Measurements from ENCODE around the gene TLR8. TPM values are rescaled to one million over a fixed set of nuclear protein-coding genes. Genes with fewer than 3 reads are reported as not detected.

The TLR8 gene
- total and polyA plus RNA-seq, 2 of the 4 experiments (the other 2 are of a cell fraction) = not detected

DNA sequence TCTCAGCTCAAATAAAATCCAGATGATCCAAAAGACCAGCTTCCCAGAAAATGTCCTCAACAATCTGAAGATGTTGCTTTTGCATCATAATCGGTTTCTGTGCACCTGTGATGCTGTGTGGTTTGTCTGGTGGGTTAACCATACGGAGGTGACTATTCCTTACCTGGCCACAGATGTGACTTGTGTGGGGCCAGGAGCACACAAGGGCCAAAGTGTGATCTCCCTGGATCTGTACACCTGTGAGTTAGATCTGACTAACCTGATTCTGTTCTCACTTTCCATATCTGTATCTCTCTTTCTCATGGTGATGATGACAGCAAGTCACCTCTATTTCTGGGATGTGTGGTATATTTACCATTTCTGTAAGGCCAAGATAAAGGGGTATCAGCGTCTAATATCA is 18.7 kb upstream of the TLR8 start:
- POLR2A ChIA-PET (ENCODE audit: unreplicated experiment) = no interaction called here
- H3K9me3 ChIP-seq (ENCODE audit: control insufficient read depth, insufficient read depth, low read length) = no peaks in the 10 kb centered on the region
- CTCF ChIA-PET = no interaction called here

More for the DNA sequence above, 18.7 kb upstream of the TLR8 start:
- H3K9ac ChIP-seq (ENCODE audit: low read depth, low read length) = no peak overlapping the region
- H3K27me3 ChIP-seq (ENCODE audit: control insufficient read depth, insufficient read depth, low read length) = no peaks in the 10 kb centered on the region; the same call in 1 of the 2 replicates
- dilution Hi-C loops (cut with HindIII; ENCODE audit: low sequenced_read_pairs, unreplicated experiment) = no loop called here
- no peak overlapping the region for H4K8ac ChIP-seq (ENCODE audit: low read depth in 2 of 2, low read length in 2 of 2)
- no peak overlapping the region for H3K27ac ChIP-seq (ENCODE audit: insufficient read depth, low read length)
- no peak for ATAC-seq (ENCODE audit: low read depth)
- no peak overlapping the region for H3K4me2 ChIP-seq (ENCODE audit: low read depth, low read length)
- no peak overlapping the region for H2BK5ac ChIP-seq (ENCODE audit: low read depth, low read length, poor library complexity, severe bottlenecking)
- no peak overlapping the region for H3K4me3 ChIP-seq (ENCODE audit: insufficient read depth, low read depth, low read length)
- WGBS, 2 experiments (ENCODE audit: extremely low coverage in 2 of 2, insufficient read length in 1 of 2) = no CpG with 5 or more reads among the region's 3 CpGs
- H3K79me1 ChIP-seq (ENCODE audit: low read depth in 1 of 2, low read length in 2 of 2) = no peaks in the 10 kb centered on the region
- BruUV-seq (replicated peaks) = no TSS peak
- no peak overlapping the region for H3K23ac ChIP-seq (ENCODE audit: low read depth, low read length)
- H3K4me1 ChIP-seq (ENCODE audit: control insufficient read depth, insufficient read depth, low read length) = no peaks in the 10 kb centered on the region
- no peak overlapping the region for H2AFZ ChIP-seq (replicated peaks; ENCODE audit: low read length, poor library complexity)
- in situ Hi-C loops (cut with MboI; ENCODE audit: low sequenced_read_pairs) = no loop called here
- no peak overlapping the region for H4K91ac ChIP-seq (ENCODE audit: insufficient read depth, low read depth, low read length)
- H3K14ac ChIP-seq (replicated peaks; ENCODE audit: low read depth, low read length) = no peak overlapping the region
- no peak overlapping the region for H3K18ac ChIP-seq (ENCODE audit: low read depth, low read length)
- DNase-seq = no peak
- H2AK5ac ChIP-seq (ENCODE audit: low read depth, low read length) = no peak overlapping the region
- intact Hi-C loops (cut with micrococcal nuclease) = no loop called here
- H3K56ac ChIP-seq (ENCODE audit: extremely low read depth, insufficient read depth, low read length) = no peak overlapping the region
- no peak overlapping the region for H4K5ac ChIP-seq (ENCODE audit: low read depth, low read length)
- H2BK20ac ChIP-seq (ENCODE audit: low read depth, low read length) = no peak overlapping the region
- H3K36me3 ChIP-seq (ENCODE audit: control insufficient read depth, insufficient read depth, low read length) = no peaks in the 10 kb centered on the region
- H2AK9ac ChIP-seq (replicated peaks; ENCODE audit: low read depth, low read length, poor library complexity) = no peak overlapping the region
- no peaks in the 10 kb centered on the region for H3K9me1 ChIP-seq (ENCODE audit: insufficient read depth, low read length)
- no peaks in the 10 kb centered on the region for H4K20me1 ChIP-seq (ENCODE audit: insufficient read depth, low read length)
- H3K4ac ChIP-seq (ENCODE audit: low read depth, low read length) = no peak overlapping the region
- no peak overlapping the region for H2BK120ac ChIP-seq (ENCODE audit: low read depth, low read length)
- H2BK15ac ChIP-seq (ENCODE audit: low read depth, low read length) = no peak overlapping the region
- TF ChIP-seq RCOR1 (IDR thresholded peaks at IDR 0.05; ENCODE audit: insufficient replicate concordance, low read length) (no peak), POLR2A (IDR thresholded peaks at IDR 0.05; ENCODE audit: low read depth, low read length) (no peak), FOS (IDR thresholded peaks at IDR 0.05; ENCODE audit: low read depth, low read length) (no peak), MAFK (IDR thresholded peaks at IDR 0.05; ENCODE audit: low read depth, low read length) (no peak), NFE2L2 (IDR thresholded peaks at IDR 0.05; ENCODE audit: low read depth, low read length) (no peak), CEBPB (IDR thresholded peaks at IDR 0.05; ENCODE audit: low read depth, low read length) (no peak), RAD21 (IDR thresholded peaks at IDR 0.05; ENCODE audit: low read length) (no peak), BHLHE40 (IDR thresholded peaks at IDR 0.05; ENCODE audit: low read depth, low read length) (no peak)
- TF ChIP-seq, protein P1, sequence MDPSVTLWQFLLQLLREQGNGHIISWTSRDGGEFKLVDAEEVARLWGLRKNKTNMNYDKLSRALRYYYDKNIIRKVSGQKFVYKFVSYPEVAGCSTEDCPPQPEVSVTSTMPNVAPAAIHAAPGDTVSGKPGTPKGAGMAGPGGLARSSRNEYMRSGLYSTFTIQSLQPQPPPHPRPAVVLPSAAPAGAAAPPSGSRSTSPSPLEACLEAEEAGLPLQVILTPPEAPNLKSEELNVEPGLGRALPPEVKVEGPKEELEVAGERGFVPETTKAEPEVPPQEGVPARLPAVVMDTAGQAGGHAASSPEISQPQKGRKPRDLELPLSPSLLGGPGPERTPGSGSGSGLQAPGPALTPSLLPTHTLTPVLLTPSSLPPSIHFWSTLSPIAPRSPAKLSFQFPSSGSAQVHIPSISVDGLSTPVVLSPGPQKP (IDR thresholded peaks at IDR 0.05; ENCODE audit: borderline replicate concordance, low read depth, low read length) = no peak
- TF ChIP-seq, protein P2, sequence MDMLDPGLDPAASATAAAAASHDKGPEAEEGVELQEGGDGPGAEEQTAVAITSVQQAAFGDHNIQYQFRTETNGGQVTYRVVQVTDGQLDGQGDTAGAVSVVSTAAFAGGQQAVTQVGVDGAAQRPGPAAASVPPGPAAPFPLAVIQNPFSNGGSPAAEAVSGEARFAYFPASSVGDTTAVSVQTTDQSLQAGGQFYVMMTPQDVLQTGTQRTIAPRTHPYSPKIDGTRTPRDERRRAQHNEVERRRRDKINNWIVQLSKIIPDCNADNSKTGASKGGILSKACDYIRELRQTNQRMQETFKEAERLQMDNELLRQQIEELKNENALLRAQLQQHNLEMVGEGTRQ (IDR thresholded peaks at IDR 0.05; ENCODE audit: low read depth, low read length) = no peak
- TF ChIP-seq, protein P3, sequence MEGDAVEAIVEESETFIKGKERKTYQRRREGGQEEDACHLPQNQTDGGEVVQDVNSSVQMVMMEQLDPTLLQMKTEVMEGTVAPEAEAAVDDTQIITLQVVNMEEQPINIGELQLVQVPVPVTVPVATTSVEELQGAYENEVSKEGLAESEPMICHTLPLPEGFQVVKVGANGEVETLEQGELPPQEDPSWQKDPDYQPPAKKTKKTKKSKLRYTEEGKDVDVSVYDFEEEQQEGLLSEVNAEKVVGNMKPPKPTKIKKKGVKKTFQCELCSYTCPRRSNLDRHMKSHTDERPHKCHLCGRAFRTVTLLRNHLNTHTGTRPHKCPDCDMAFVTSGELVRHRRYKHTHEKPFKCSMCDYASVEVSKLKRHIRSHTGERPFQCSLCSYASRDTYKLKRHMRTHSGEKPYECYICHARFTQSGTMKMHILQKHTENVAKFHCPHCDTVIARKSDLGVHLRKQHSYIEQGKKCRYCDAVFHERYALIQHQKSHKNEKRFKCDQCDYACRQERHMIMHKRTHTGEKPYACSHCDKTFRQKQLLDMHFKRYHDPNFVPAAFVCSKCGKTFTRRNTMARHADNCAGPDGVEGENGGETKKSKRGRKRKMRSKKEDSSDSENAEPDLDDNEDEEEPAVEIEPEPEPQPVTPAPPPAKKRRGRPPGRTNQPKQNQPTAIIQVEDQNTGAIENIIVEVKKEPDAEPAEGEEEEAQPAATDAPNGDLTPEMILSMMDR (conservative IDR thresholded peaks at IDR 0.05; ENCODE audit: low read depth, low read length) = no peak

All from IMR-90 (cell line).